Activated CD4-positive, CD25-positive, alpha-beta regulatory T cell treated with anti-CD3 and anti-CD28 coated beads, Interleukin-2, amount 50 U/mL, for 24 hours (primary cell): ENCODE data around the gene KRTAP20-3.

Experiments
- ATAC-seq, 2 donors: fragments of 150-1000 bp; cut with Tn5 transposase; one replicate each; pipeline ENCODE4 v1.10.0; 2021; ENCODE audit warnings: mild to moderate bottlenecking in 1 of 2, moderate library complexity in 1 of 2

KRTAP20-3 gene

GRCh38 chr21:30642564-30642963 lies at the start of gene KRTAP20-3:
Gene KRTAP20-3 (plus strand): TSS chr21:30642864.
- no peak for ATAC-seq

GRCh38 chr21:30598802-30599201 lies 43.9 kb upstream of the KRTAP20-3 start, which contains the start of gene KRTAP6-2:
Gene KRTAP6-2 (minus strand): TSS chr21:30598902. CDS start chr21:30598874, 28 bp downstream.
- ATAC-seq: no peak

- no peak for ATAC-seq
Observed at GRCh38 chr21:30600787-30601186, 41.9 kb upstream of the KRTAP20-3 start, which contains the start of gene KRTAP22-1. Gene KRTAP22-1 (plus strand): TSS chr21:30601087.

- no peak for ATAC-seq
Observed at GRCh38 chr21:30605968-30606367, 36.7 kb upstream of the KRTAP20-3 start.

GRCh38 chr21:30612132-30612531 lies 30.5 kb upstream of the KRTAP20-3 start:
- ATAC-seq: no peak

- no peak for ATAC-seq
Observed at GRCh38 chr21:30613836-30614235, 28.8 kb upstream of the KRTAP20-3 start, which contains the start of gene KRTAP6-1. Gene KRTAP6-1 (minus strand): TSS chr21:30613930. CDS start chr21:30613904, 26 bp downstream.

GRCh38 chr21:30615199-30615598 lies 27.5 kb upstream of the KRTAP20-3 start:
- no peak for ATAC-seq

- ATAC-seq: no peak
Observed at GRCh38 chr21:30616125-30616524, 26.5 kb upstream of the KRTAP20-3 start, which contains the start of gene KRTAP20-1. Gene KRTAP20-1 (plus strand): TSS chr21:30616425. CDS start chr21:30616455, 30 bp downstream.

- no peak for ATAC-seq
Observed at GRCh38 chr21:30620080-30620479, 22.6 kb upstream of the KRTAP20-3 start.

- no peak for ATAC-seq
Observed at GRCh38 chr21:30620522-30620921, 22.1 kb upstream of the KRTAP20-3 start, which contains the start of gene KRTAP20-4. Gene KRTAP20-4 (plus strand): TSS chr21:30620627.

GRCh38 chr21:30623362-30623761 lies 19.3 kb upstream of the KRTAP20-3 start:
- no peak for ATAC-seq

GRCh38 chr21:30625449-30626165 lies 17.1 kb upstream of the KRTAP20-3 start:
- ATAC-seq: no peak

- ATAC-seq: no peak
Observed at GRCh38 chr21:30628109-30628508, 14.6 kb upstream of the KRTAP20-3 start.

- ATAC-seq: no peak
Observed at GRCh38 chr21:30629200-30629599, 13.5 kb upstream of the KRTAP20-3 start.

GRCh38 chr21:30634906-30635305 lies 7.8 kb upstream of the KRTAP20-3 start, which contains the start of gene KRTAP20-2:
Gene KRTAP20-2 (plus strand): TSS chr21:30635206. CDS start chr21:30635264, 58 bp downstream.
- ATAC-seq: no peak

- no peak for ATAC-seq
Observed at GRCh38 chr21:30638686-30639085, 4.0 kb upstream of the KRTAP20-3 start.

GRCh38 chr21:30646904-30647414 lies 4.3 kb downstream of the KRTAP20-3 start:
- ATAC-seq: no peak

GRCh38 chr21:30652891-30653290 lies 10.2 kb downstream of the KRTAP20-3 start:
- ATAC-seq: no peak

GRCh38 chr21:30668776-30669175 lies 26.1 kb downstream of the KRTAP20-3 start:
- no peak for ATAC-seq

GRCh38 chr21:30672985-30673650 lies 30.5 kb downstream of the KRTAP20-3 start:
- no peak for ATAC-seq

- no peak for ATAC-seq
Observed at GRCh38 chr21:30674312-30674711, 31.6 kb downstream of the KRTAP20-3 start.

GRCh38 chr21:30676737-30677136 lies 34.1 kb downstream of the KRTAP20-3 start:
- no peak for ATAC-seq

- ATAC-seq: no peak
Observed at GRCh38 chr21:30680586-30680985, 37.9 kb downstream of the KRTAP20-3 start.
